GM04503 (cell line): ENCODE data around the gene EFHD1.
A peak's percentile ranks its signal among the peaks of the same experiment; 100 is the strongest.

ENCODE experiments used
- DNase-seq: peaks from one replicate; pipeline ENCODE4 v3.0.0-alpha.2; 2012; ENCODE audit warnings: low read depth

The EFHD1 gene, protein sequence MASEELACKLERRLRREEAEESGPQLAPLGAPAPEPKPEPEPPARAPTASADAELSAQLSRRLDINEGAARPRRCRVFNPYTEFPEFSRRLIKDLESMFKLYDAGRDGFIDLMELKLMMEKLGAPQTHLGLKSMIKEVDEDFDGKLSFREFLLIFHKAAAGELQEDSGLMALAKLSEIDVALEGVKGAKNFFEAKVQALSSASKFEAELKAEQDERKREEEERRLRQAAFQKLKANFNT

DNA sequence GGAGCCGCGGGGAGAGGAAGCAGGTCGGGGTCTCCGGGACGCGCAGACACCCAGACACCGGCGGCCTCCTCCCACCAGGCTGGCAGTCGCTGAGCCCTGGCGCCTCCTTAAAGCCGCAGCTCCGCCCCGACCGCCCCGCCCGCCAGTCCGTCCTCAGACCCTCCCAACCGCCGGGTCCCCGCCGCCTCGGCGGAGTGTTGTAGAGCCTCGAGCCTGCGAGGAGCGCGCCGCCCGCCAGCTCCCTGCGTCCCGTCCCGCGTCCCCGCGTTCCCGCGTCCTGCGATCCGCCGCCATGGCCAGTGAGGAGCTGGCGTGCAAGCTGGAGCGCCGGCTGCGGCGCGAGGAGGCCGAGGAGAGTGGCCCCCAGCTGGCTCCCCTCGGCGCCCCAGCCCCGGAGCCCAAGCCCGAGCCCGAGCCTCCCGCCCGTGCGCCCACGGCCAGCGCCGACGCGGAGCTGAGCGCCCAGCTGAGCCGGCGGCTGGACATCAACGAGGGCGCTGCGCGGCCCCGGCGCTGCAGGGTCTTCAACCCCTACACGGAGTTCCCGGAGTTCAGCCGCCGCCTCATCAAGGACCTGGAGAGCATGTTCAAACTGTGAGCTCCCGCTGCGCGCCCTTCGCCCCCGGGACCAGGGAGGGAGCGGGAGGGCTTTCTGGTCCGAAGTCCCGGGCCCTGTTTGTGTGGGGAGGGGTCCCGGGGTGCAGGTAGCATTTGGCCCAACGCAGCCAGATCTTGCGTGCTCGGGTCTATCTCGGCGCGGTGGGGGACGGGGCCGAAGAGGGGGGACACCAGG lies at the start of gene EFHD1:
EFHD1 (plus strand) TSS at position 192 of the 793 bp plus-strand sequence; CDS start at position 293, 101 bp downstream.
- no peak for DNase-seq

GRCh38 chr2:232584238-232584637 lies 49.2 kb upstream of the EFHD1 start:
- DNase-seq: no peak

GRCh38 chr2:232586943-232587505 lies 46.4 kb upstream of the EFHD1 start:
- no peak for DNase-seq

GRCh38 chr2:232587512-232587911 lies 45.9 kb upstream of the EFHD1 start:
- DNase-seq: no peak

DNA sequence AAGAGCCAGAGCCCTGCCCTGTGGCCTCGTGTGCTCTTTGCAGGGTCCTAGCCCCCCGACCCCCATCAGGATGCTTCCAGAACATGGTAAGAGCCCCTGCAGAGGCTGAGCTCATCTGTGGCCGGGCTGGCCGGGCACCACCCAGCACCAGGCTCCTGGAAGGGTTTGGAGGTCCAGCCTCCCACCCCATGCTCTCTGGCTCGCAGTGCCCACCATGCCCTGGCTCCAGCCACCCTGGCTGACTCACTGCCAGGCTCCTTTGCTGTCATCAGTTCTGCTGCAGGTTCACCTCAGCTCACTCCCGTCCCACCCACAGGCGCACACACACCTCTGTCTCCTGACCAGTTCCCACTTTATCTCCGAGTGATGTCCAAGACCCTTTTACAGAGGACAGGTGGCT lies 45.4 kb upstream of the EFHD1 start:
- no peak for DNase-seq

DNA sequence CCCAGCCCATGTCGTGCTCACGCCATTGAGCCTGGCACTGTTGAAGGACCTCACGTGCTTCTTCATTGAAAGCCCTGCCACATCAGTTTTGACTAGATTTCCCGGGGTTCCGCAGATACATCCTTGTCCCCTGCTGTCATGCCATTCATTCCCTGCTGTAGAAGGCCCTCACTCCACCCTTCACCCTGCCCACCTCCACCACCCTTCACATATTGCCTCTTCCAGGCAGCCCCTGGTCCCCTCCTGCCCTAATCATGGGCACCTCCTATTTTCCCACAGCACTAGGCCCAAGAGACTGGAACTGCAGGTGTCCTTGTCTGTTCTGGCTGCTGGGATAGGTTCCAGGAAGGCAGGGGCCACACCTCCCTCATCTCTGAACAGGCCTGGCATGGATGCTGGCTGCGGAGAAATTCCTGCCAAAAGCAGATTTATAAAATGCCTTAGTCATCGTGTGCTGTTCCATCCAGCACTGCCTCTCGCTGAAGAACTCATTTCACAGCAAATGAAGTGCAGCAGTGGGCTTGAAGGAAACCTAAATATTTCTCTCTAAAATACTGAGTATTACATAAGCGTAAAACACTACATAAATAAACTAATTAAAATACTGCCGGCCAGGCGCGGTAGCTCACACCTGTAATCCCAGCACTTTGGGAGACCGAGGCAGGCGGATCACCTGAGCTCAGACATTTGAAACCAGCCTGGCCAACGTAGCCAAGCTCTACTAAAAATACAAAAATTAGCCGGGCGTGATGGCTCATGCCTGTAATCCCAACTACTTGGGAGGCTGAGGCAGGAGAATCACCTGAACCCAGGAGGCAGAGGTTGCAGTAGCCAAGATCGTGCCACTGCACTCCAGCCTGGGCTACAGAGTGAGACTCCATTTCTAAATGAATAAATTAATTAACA lies 44.5 kb upstream of the EFHD1 start:
- DNase-seq: peak; percentile 54

DNA sequence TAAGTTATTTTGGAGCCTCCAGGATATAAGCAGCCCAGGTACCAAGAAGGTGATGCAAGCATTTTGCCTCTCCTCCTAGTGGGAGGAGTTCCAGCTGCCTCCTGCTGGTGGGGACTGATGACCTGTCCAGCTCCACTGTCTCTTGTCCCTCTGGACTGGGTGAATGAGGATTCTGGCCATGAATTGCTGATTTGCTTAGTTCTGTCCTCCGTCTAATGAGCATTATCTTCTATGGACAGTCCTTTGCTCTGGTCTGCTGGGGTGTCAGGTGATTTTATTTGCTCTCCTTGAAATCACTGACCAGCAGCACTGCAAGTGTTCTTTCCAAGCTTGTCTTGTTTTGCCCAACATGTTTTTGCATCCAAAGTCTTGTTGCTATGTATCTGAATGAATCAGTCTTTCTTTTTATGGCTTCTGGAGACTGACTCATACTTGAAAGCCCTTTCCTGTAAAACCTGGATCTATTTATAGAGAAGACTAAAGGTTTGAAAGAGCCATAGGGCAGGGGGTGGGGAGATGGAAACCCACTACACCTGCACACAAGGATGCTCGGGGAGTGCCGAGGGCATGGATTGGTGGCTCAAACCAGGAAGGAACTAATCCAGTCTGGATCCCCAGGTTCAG lies 40.5 kb upstream of the EFHD1 start:
- peak; percentile 87 for DNase-seq

DNA sequence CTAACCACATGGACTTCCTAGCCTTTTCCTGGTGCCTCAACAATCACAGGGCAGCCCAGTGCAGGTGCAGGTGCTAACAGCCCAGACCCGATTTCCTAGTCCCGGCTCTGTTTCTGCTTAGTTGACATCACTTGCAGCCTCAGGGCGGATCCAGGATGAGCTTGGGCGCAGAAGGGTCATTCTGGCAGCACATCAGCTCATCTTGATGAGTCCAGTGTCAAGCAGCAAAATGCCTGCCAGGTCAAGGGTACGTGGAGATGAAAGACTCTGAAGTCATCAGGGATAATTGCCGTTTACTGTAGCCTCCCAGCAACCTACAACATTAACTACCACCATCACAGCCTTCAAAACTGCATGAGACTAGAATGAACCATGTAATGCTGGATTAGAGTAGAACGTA lies 39.4 kb upstream of the EFHD1 start:
- no peak for DNase-seq

GRCh38 chr2:232597362-232598079 lies 35.9 kb upstream of the EFHD1 start:
- no peak for DNase-seq

- DNase-seq: no peak
These were observed 35.1 kb upstream of the EFHD1 start for GRCh38 chr2:232598293-232598692.

DNA sequence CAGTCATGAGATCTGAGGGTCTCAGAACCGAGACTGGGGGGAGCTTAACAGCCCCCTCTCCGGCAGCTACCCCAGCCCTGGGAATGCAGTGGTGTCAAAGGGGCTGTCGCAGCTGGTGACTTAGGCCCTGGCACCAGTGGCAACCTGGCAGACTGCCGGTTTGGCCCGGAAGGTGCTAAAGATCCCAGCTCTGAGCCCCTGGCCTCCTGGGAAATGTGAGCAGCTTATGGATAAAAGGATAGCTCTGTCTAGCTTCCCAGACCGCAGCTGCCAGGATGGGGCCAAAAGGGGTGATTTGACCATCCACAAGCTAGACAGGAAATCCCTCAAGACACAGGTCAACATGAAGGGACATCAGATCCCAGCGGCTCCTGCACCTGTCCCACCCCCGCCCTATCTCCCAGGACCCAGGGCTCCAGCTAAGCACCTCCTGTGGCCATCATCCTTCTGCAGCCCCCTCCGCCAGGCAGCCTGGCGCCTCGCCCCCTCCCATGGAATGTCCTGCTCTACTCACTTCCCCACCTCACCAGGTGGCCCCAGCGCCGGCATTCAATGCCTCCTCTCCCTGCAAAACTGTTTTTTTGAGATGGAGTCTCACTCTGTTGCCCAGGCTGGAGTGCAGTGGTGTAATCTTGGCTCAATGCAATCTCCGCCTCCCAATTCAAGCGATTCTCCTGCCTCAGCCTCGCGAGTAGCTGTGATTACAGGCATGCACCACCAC lies 33.2 kb upstream of the EFHD1 start:
- DNase-seq: no peak

DNA sequence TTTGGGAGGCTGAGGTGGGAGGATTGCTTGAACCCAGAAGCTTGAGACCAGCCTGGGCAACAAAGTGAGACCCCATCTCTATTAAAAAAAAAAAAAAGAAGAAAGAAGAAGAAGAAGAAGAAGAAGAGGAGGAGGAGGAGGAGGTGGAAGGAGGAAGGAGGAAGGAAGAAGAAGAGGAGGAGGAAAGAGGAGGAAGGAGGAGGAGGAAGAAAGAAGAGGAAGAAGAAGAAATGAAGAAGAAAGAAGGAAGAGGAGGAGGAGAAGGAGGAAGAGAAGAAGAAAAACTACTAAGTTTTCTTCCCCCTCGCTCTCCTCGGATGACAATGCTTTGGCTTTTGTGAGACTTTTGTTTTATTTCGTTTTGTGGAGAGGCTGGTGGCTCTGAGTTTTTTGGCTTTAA lies 30.1 kb upstream of the EFHD1 start:
- DNase-seq: no peak

DNA sequence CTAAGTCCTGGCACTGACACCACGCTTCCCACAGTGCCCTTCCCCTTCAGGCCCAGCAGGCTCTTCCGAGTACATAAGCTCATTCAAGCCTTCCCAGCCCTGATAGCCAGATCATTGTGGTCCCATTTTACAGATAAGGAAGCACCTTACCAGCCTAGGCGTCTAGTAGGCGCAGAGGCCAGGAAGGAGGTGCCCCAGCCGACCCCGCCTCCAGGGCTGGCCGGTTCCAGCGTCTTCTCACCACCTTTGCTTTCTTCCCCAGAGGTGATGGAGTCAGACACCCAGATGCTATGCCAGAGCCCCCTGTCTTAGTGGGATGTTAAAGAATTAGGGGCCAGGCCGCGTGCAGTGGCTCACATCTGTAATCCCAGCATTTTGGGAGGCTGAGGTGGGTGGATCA lies 28.9 kb upstream of the EFHD1 start:
- DNase-seq: no peak

GRCh38 chr2:232607011-232607410 lies 26.4 kb upstream of the EFHD1 start:
- DNase-seq: no peak

GRCh38 chr2:232609607-232610006 lies 23.8 kb upstream of the EFHD1 start:
- no peak for DNase-seq

- DNase-seq: no peak
These were observed 23.3 kb upstream of the EFHD1 start for GRCh38 chr2:232610081-232610480.

DNA sequence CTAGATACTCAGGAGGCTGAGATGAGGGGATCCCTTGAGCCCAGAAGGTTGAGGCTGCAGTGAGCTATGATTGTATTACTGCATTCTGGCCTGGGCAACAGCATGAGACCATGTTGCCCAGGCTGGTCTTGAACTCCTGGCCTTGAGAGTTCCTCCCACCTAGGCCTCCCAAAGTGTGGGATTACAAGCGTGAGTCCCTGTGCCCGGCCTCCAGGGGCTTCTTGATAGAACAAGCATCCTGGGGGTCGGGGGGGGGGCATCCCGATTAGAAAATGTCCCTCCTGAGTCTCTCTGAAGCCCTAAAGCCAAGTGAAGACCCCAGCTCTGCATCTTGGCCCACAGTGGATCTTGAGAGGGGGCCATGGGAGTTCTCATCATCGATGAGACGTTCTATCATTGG lies 22.3 kb upstream of the EFHD1 start:
- no peak for DNase-seq

DNA sequence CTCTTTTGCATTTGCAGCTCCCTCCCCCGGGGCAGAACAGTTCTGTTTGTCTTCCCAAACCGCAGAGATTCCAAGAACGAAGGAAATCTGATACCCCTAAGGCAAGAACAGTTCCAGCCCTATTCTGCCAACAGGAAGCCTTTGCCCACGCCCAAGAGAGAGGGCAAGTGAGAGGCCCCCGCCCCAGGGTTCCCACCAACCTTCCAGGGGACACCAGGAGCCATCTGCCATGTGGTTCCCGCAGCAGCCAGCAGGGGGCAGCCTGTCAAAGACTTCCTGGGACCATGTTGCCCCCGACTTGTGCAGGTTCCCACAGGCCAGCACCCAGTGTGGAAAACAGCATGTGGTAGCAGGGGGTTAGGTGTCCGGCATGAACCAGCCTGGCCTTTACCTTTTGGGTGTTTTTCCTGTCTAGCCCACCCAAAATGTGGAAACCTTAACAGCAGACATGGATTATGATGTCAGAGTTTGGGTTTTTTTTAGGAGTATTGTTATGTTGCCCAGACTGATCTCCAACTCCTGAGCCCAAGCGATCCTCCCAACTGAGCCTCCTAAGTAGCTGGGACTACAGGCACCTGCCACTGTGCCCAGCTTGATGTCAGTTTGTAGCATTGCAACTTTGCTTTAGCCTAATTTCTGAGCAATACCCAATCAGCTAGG lies 21.7 kb upstream of the EFHD1 start:
- no peak for DNase-seq

DNA sequence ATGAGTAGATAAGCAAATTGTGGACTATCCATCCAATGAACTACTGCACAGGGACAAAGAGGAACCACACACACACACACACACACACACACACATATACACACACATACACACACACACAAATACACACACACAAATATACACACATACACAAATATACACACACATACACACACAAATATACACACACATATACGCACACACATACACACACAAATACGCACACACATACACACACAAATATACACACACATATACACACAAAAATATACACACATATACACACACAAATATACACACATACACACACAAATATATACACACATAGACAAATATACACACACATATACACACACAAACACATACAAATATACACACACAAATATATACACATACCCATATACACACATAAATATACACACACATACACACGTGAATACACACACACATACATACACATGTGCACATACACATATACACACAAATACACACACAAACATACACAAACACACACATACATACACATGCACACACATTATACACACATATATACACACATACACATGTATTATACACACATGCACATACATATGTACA lies 19.8 kb upstream of the EFHD1 start:
- DNase-seq: no peak

DNA sequence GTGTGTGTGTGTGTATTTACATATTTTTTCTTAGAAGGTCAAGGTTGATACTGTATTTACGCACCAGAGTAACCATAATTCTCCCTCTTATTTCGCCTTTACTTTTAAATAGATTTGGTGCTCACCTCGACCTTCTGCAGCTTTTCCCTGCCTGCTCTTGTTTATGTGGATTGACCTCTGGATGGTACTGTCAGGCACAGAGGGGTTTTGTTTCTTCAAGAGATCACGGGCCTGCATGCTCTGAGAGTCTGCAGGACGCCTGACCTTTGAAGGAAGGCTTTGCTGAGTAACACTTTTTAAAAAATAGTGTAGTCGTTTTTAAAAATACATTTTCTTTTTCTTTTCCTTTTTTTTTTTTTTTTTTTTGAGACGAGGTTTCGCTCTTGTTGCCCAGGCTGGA lies 18.1 kb upstream of the EFHD1 start:
- DNase-seq: no peak
